HG03103 (cell line): ENCODE measurements around the gene SLC2A1.

Source experiments
- ATAC-seq: cut with Tn5 transposase; IDR thresholded peaks from one replicate; pipeline ENCODE4 v1.9.1; 2021; ENCODE audit warnings: low read depth; ENCODE audit not compliant: unreplicated experiment

Gene SLC2A1

DNA sequence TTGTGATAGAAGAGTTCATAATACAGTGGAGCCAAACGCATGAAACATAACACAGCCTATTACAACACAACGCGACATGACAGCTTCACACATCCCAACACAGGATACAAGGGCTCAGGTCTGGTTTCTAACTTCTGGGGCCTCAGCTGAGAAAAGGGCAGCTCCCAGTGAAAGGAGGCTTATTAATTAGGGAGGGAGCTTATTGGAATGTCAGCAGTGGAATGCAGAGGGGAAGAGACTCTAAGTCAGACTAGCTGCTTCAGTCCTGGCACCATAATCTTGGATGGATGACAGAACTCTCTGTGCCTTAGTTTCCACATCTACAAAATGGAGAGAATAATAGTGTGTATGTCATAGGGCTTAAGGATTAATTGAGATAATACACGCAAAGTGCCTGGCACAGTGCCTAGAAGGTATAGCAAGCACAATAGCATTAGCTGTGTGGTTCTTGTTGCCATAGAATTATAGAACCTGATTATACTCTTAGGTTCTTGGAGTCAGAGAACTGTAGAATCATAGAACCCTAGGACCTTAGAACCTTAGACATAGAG lies 22.7 kb upstream of the SLC2A1 start:
- no peak for ATAC-seq

DNA sequence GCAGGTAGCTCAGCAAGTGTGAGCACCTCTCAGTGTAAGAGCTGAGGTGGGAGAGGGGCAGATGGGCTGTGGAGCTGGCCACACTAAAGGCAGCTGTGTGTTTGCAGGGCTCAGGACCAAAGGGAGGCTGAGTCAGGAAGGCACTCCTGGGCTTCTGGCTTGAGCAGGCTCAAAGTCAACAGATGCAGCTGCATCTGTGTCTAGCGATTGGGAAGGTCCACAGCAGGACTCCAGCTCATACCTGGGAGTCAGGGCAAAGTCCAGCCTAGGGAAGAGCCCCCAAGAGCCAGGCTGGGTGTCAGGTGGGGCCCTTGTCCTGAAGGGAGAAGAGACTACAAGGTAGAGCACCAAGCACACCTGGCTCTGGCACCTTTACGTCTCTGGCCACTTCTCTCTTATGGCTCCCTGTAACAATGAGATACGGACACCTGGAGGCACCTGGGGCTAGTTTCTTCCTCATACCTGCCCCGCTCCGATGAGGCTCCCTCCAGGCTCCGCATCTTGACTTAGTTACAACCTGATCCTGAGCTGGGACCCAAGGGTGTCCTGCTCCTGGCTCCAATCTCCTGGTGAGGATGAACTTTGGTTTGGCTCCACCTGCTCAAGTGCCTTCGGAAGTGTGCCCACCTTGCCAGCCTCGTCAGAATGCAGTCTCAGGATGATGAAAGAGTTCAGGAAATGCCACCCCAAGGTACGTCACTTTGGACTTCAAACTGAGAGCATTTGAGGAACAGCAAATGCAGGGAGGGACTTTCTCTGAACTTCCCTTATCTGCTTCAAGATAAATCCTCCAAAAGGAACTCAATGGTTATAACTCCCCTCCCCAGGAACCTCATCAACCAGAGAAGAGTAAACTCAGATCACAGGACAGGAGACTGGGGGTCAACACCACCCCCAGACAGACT lies 21.5 kb upstream of the SLC2A1 start:
- no peak for ATAC-seq

DNA sequence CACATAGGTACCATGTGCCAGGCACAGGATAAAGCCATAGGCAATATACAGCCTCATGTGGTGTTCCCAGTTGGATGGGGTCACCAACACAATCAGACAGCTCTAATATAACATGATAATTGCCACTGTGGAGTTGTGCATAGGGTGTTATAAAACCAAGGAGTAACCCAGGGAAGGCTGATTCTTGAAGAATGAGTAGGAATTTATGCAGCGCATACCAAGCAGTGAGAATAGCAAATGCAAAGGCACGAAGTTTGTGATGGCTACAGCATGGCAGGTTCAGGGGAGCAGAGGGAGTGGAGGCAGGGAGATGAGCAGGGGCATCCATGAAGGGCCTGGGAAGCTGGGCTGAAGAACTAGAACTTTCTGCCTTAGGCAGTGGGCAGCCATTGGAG lies 20.4 kb upstream of the SLC2A1 start:
- ATAC-seq, result no peak

DNA sequence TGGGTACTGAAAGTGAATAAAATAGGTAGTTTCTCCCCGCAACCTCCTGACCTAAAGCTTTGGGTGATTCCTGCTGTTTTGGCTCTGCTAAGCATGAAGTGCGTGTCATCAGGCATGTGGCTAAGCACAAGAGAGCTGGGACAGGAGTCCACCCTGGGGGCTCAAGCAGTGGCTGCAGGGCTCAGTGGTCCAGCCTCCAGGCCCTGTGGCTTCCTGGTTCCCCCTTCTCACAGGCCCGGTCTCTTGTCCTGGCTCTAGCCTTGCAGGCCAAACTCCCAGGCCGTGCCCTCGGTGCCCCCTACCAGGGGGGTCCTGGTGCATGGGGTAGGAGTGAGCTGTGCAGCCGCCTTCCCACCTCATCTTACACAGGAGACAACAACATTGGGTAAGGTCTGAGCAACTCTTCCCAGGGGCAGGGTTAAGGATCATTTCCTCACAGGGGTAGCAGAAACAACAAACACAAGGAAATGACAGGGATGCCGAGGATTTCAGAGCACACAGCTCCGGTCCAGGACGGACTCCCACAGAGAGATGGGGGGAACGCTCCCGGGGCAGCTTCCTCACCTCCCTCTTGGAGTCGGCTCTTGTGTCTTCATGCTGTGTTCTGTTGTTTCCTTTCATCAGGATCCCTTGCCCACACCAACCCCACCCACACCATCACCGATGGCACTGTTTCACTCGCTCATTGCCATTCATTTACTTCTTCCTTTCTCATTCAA lies 19.8 kb upstream of the SLC2A1 start:
- no peak for ATAC-seq

DNA sequence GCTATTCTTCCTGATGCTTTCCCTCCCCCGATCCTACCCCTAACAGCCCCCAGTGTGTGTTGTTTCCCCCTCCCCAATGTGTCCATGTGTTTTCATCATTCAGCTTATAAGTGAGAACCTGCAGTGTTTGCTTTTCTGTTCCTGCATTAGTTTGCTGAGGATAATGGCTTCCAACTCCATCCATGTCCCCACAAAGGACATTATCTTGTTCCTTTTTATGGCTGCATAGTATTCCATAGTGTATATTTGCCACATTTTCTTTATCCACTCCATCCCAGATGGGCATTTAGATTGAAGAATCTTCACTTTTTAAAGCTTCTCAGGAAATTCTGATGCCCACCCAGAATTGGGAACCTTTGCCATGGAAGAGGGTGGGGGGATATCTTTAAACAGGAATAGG lies 19.0 kb upstream of the SLC2A1 start:
- ATAC-seq, result no peak

DNA sequence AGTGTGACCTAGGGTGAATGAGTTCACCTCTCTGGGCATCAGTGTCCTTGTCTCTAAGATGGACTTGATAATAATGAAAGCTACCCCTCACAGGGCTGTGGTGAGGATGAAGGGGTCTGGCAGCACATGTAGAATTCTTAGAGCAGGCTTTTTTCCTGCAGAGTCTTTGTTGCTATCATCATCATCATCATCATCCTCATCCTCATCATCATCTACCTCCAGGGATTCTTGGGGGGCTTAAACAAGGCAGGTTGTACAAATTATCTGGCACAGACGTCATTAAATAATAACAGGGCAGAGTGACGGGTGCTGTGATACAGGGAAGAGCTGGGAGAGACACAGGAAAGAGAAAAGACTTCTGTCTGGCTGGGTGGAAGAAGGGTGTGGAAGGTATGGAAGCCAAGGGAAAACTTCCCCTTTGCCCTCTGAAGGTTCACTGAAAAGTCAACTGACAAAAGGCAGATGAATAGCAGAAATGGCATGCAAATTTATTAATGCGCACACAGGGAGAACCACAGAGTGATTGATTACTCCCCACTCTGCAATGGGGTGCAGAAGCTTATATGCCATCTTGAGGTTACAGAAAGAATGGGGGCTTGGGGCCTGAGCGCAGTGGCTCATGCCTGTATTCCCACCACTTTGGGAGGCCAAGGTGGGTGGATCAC lies 17.0 kb upstream of the SLC2A1 start:
- ATAC-seq, result no peak

DNA sequence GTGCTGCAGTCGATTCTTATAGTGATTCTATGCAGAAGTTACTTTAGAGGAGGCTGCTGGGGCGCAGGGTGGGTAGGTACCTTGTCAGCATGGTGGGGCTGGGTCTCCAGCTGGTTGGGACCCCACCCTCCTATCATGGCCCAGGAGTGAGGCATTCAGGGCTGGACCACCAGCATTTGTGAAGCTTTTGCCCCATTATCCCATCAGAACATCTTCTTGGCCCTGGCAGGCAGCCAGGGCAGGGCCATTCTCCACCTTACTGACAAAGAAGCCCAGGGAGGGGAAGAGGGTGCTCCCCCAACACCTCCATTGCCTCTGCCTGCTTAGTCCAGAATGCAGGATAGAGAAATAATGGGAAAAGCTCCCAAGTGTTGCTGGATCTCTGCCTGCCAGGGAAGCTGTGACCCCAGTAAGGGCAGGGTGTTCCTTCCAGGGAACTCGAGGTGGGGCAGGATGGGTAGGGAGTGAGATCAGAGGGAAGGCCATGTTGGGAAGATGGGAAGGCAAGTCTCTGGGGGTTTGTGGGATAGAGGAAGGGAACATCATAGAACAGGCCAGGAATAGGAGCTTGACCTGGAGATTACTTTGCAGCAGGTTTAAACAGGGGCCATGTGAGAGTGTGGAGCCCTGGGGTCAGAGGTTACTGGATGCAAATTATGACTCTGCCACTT lies 16.2 kb upstream of the SLC2A1 start:
- ATAC-seq, result no peak

DNA sequence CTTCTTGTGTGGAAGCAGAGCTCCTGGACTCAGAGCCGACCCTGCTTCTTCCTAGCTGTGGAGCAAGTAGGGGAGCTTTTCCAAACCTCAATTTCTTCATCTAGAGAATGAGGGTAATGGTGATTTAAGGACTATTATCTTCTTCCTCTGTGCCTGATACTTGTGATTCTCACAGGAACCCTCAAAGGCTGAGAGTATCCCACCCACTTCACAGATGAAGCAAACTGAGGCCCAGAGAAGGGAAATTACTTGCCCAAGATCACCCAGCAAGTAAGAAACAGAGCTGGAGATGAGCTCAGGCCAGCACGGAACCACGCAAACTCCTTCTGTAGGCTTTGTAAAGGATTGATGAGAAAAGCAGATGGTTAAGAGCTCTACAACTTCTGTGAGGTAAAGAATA lies 15.1 kb upstream of the SLC2A1 start:
- no peak for ATAC-seq

DNA sequence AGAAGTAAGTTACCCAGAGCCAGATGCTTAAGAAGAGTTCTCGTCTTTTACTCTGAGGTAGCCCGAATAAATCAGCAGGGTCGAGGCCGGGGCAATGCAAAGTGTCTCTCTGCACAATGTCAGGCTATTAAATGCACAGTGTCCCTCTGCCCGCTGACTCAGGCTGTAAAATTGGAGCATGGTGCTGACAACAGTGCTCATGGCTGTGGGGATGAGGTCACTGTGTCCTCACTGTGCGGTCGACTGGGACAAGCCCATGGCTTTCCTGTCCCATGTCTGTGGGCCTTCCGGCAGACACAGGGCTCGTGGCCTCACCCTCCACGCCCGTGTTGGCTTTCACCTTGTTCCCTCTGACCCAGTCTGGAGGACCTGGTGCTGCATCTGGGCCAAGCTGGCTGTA lies 14.6 kb upstream of the SLC2A1 start:
- no peak for ATAC-seq

DNA sequence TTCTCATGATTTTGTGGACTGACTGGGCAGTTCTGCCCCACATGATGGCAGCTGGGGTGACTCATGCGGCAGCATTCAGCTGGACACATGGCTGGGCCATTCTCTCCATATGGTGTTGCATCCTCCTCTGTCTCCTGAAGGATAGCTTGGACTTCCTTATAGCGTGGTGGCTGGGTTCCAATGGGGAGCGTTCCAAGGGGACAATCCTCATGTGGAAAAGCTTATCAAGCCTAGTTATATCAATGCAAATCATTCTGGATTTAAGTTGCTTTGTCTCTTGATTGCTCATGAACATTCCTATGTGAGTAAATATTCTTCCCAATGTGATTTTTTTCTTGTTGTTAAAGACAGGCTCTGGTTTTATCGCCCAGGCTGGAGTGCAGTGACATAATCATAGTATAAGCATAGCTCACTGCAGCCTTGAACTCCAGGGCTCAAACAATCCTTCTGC lies 13.2 kb upstream of the SLC2A1 start:
- ATAC-seq, result no peak

DNA sequence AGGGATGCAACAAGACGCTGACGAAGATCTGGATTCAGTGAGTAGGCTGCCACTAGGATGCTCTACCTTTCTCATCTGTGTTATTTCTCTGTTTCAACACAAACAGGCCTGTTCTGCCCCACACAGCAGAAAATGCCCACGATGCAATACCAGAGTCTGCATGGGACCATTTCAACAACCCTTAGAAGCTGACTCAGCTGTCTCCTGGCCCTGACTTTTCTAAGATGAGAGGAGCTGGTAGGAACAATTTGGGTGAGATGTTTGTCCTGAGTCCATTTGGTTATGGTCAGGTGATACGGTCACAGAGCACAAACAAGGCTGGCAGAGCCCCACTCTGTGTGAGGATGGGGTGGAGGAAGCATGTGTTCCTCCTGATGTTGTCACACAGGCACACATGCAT lies 11.5 kb upstream of the SLC2A1 start:
- no peak for ATAC-seq

DNA sequence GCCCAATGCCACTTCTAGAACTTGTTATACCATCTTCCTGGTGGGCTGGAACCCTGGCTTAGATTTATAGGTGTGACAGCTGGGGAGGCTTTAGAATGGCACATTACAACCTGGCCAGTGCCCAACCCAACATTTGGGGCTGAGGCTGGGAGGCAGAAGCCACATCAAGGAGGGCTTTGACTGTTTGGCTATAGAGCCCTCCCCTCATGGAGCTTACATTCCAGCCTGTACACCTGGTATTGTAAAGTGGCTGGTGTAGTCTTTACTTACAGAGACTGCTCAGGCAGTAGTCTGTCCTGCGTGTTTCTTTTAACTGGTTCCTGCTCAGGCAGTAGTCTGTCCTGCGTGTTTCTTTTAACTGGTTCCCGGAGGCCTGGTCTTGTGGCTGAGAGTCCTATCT lies 10.0 kb upstream of the SLC2A1 start:
- no peak for ATAC-seq

DNA sequence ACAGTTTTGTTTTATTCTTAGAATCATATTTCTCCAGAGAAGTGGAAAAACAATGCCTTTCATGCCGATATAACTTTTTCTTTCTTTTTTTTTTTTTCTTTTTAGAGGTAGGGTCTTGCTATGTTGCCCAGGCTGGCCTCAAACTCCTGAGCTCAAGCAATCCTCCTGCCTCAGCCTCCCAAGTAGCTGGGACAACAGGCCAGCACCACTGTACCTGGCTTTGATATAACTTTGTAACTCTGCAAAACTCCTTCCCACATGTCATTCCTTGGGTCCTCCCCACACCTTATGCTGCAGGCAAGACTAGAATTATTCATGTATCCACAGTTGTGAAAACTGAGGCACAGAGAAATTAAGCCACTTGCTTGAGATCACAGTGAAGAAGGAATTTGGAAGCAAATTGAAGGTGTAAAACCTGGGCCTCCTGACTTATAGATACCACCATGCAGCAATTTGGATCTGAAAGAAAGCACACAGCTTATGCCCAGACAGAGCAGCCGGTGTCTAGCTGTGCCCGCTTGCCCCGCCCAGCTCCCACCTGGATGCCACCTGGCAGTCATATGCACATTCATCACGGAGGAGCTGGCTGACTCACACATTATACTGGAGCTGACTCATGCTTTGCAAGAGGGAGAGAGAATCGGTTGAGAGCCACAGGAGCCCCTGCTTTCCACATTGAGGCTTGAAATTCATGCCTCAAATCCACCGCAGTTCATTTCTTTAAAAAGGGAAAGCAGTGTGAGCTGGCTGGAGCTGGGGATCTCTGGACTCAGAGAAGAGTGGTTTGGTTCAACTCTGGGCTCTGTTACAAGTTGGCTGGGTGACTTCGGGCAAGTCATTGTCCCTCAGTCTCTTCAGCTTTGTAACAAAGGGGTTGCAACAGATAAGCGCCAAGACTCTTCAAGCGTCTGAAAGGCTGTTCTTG lies 8.3 kb upstream of the SLC2A1 start:
- no peak for ATAC-seq

DNA sequence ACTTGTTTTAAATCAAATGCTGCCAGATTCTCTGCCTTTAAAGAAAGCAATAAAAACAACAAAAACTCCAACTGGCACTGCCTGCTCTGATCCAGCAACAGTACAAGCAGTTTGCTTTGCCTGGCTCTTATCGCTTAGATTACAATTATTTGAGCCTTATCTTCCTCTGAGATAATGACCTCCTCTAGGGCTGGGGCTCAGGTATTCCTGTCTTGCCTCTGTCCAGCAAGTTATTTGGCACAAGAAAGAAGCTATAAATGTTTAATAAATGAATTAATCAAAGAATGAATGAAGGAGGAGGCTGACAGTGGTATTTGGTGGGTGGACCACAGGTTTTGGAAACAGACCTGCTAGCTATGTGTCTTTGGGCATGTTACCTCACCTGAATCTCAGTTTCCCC lies 6.7 kb upstream of the SLC2A1 start:
- no peak for ATAC-seq

DNA sequence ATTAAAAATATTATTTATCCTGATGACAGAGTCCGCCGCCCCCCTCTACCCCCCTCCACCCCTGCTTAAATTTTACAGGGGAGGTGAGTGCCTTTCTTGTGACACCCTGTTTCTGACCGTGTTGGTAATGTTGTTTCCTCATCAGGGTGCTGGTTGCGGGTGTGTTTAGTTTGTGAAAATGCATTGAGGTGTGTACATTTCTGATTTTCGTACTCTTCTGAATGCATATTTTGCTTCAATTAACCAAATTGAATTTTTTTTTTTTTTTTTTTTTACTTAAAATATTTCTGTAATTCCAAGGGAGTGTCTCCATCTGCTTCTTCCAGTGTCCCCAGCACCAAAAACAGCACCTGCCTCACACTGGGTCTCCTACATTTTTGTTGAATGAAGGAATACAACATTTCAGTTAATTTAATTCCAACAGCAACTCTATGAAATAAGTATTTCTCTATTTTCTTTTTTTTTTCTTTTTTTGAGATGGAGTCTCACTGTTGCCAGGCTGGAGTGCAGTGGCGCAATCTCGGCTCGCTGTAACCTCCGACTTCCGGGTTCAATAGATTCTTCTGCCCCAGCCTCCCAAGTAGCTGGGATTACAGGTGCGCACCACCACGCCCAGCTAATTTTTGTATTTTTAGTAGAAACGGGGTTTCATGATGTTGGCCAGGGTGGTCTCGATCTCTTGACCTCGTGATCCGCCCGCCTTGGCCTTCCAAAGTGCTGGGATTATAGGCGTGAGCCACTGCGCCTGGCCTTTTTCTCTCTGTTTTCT lies 5.6 kb upstream of the SLC2A1 start:
- no peak for ATAC-seq

DNA sequence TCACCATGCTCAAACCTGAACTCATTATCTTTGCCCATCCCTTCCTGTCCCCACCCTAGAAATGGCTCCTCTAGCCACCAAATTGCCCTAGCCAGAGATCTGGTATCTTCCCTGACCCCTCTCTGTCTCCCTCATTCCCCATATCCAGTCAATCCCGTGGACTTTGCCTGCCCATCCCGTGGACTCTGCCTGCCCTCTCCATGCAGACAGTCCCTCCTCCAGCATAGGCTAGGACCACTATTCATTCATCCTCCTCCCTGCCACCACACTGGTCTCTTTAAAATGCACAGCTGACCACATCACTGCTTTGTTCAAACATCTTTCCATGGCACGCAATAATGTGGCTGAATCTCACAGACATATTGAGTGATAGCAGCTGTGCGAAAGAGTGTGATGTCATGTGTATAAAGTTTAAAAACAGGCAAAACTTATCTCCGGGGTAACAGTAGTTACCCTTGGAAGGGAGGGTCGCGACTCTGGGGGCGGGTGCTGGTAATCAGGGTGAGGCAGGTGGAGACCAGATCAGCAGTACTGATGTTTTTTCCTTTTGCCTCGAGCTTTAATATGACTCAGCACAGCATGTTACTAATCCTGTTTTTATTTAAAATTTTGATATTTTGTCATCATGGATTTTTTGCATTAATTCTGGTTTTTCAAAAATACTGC lies 4.8 kb upstream of the SLC2A1 start:
- no peak for ATAC-seq

DNA sequence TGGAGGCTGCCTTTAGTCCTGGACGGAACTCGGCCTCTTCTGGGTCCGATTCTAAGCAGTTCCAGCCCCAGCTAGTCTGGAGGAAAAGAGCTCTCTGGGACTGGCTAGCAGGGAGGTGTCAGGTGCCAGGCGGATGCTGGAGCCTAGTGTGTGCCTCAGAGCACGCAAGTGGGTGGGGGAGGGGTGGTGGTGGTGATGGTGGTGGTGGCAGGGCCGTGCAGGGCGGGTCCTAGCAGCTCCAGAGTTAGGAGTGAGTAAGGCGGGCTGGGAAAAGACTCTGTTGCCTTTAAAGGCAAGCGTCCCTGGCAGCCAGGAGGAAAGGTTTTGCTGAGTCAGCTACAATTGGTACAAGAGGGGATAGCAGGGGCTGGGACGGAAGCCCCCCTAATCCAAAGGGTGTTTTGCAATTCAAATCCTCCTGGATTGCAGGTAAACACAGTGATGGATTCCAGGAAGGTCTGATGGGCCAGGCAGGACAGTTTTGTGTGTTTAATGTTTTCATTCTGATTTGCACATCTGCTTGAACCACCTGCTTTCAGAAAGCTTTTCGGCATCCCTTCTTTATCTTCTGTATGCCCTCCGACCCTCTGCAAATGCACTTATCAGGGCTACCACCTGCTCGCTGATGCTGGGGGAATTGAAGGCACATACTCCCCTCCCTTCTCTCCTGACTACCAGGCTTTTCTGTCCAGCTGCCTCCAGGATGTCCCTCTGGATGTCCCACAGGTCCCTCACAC lies 4.1 kb upstream of the SLC2A1 start:
- ATAC-seq, result no peak
